Adrenal gland (tissue), 5 donors: ENCODE results near the gene DIPK1C.

ENCODE experiments used
- CTCF ChIP-seq, 6 experiments: fragments of 450-650 bp in 4 of 6; fragments of 200-600 bp in 2 of 6; sonication (generic) in 1 of 6; IDR thresholded peaks; 1 replicate in 5 of 6; 2 replicates in 1 of 6; pipeline versions ENCODE4 v1.5.1 to v1.8.0; 2016 to 2021; ENCODE audit warnings: antibody characterized with exemption in 6 of 6, mild to moderate bottlenecking in 2 of 6, moderate library complexity in 1 of 6
- POLR2A ChIP-seq, 2 donors: fragments of 450-650 bp; IDR thresholded peaks; one replicate each; pipeline ENCODE4 v1.6.1; 2017; ENCODE audit warnings: antibody characterized with exemption in 2 of 2, mild to moderate bottlenecking in 2 of 2, moderate library complexity in 1 of 2
- donor health status: DM: no; HTN: no; CAD: no.

- TF ChIP-seq CTCF (IDR thresholded peaks at IDR 0.05) = no peak
- TF ChIP-seq POLR2A (IDR thresholded peaks at IDR 0.05) = no peak
These were observed 3.4 kb downstream of the DIPK1C start for GRCh38 chr18:74453642-74454198.
